Measurements from ENCODE around the gene SPAG16.

The SPAG16 gene

DNA sequence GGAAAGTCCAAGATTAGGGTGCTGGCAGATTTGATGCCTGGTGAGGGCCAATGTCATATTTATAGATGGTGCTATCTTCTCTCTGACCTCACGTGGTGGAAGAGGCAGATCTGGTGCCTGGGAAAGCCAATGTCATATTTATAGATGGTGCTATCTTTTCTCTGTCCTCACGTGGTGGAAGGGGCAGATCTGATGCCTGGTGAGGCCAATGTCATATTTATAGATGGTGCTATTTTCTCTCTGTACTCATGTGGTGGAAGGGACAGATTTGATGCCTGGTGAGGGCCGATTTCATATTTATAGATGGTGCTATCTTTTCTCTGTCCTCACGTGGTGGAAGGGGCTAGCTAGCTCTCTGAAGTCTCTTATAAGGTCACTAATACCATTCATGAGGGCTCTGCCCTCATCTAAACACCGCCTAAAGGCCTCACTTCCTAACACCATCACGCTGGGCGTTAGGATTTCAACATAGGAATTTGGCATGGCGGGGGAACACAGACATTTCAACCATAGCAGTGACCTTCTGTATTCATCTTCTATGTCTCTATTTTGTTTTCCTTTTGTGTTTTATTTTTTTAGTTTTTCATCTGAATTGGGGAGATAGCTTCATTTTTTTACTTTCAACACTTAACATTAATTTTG lies 278.4 kb downstream of the SPAG16 start:
- Histone ChIP-seq H3K4me1 (ENCODE audit: control insufficient read depth in 1 of 2, insufficient read depth in 2 of 2, low read length in 2 of 2) (no peaks in the 10 kb centered on the region), H3K9me3 (ENCODE audit: control insufficient read depth in 1 of 2, low read length in 2 of 2) (peaks cover 0 to 3% of the 10 kb centered on the region in 2 donors), H3K4me3 (ENCODE audit: low read depth in 1 of 2, low read length in 2 of 2) (no peak overlapping the region), H3K27me3 (ENCODE audit: control insufficient read depth in 1 of 2, insufficient read depth in 2 of 2, low read length in 2 of 2) (no peaks in the 10 kb centered on the region), H3K27ac (ENCODE audit: low read depth, low read length) (no peak overlapping the region), H3K9ac (ENCODE audit: low read depth in 1 of 2, low read length in 2 of 2) (no peak overlapping the region), H3K36me3 (ENCODE audit: control insufficient read depth in 1 of 2, insufficient read depth in 2 of 2, low read length in 2 of 2) (no peaks in the 10 kb centered on the region)

DNA sequence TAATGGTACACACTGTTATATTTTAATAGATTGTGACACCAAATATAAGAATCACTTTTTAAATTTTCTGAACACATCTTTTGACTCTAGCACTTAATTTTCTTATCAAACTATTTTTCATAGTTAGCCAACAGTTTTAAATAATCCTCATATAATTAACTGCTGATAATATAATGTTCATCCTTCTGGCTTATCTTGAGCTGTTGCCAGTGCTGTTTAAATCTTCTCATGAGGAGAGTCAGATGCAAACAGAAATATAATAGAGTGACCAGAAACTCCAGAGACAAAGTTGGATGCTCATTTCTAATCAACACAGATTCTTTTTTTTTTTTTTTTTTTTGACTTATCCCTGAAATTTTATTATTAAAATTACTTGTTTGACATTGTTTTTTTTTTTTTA lies 282.6 kb downstream of the SPAG16 start:
- H3K4me3 ChIP-seq (ENCODE audit: low read depth in 1 of 2, low read length in 2 of 2), result no peak overlapping the region
- no peaks in the 10 kb centered on the region for H3K27me3 ChIP-seq (ENCODE audit: control insufficient read depth in 1 of 2, insufficient read depth in 2 of 2, low read length in 2 of 2)
- no peaks in the 10 kb centered on the region for H3K4me1 ChIP-seq (ENCODE audit: control insufficient read depth in 1 of 2, insufficient read depth in 2 of 2, low read length in 2 of 2)
- no peak overlapping the region for H3K9ac ChIP-seq (ENCODE audit: low read depth in 1 of 2, low read length in 2 of 2)
- H3K9me3 ChIP-seq (ENCODE audit: control insufficient read depth in 1 of 2, low read length in 2 of 2), result peaks cover 0 to 3% of the 10 kb centered on the region in 2 donors
- H3K27ac ChIP-seq (ENCODE audit: low read depth, low read length), result no peak overlapping the region
- no peaks in the 10 kb centered on the region for H3K36me3 ChIP-seq (ENCODE audit: control insufficient read depth in 1 of 2, insufficient read depth in 2 of 2, low read length in 2 of 2)

DNA sequence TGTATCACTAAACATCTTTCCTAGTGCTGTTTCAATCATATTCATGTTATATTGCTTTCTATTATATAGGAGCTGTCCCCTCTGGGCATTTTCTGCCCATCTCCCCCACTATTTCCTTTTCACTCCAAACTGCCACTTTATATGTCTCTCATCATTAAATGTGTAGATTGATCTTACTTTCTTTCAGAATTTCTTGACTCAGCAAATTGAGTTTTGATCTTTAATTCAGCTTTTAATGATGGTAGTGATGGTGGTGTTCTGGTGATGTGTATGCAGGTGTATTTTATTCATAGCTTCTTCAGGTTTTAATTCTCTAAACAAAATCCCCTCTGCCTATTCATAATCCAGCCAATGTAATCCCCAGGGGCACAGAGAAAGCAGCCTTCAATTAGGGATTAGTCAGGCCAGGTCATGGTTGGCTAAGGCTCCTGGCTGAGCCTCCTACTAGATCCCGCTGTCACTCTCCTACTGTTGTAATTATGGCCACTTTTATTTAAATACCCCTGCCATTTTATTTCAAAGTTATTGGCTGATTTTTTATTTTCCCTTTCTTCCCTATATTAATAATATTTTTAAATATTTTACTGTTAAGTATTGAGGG lies 325.4 kb downstream of the SPAG16 start:
- H3K27me3 ChIP-seq (ENCODE audit: control insufficient read depth in 1 of 2, insufficient read depth in 2 of 2, low read length in 2 of 2), result no peaks in the 10 kb centered on the region
- H3K4me3 ChIP-seq (ENCODE audit: low read depth in 1 of 2, low read length in 2 of 2), result no peak overlapping the region
- H3K9me3 ChIP-seq (ENCODE audit: control insufficient read depth in 1 of 2, low read length in 2 of 2), result no peaks in the 10 kb centered on the region
- H3K9ac ChIP-seq (ENCODE audit: low read depth in 1 of 2, low read length in 2 of 2), result no peak overlapping the region
- no peaks in the 10 kb centered on the region for H3K4me1 ChIP-seq (ENCODE audit: control insufficient read depth in 1 of 2, insufficient read depth in 2 of 2, low read length in 2 of 2)
- H3K27ac ChIP-seq (ENCODE audit: low read depth, low read length), result no peak overlapping the region
- no peaks in the 10 kb centered on the region for H3K36me3 ChIP-seq (ENCODE audit: control insufficient read depth in 1 of 2, insufficient read depth in 2 of 2, low read length in 2 of 2)

DNA sequence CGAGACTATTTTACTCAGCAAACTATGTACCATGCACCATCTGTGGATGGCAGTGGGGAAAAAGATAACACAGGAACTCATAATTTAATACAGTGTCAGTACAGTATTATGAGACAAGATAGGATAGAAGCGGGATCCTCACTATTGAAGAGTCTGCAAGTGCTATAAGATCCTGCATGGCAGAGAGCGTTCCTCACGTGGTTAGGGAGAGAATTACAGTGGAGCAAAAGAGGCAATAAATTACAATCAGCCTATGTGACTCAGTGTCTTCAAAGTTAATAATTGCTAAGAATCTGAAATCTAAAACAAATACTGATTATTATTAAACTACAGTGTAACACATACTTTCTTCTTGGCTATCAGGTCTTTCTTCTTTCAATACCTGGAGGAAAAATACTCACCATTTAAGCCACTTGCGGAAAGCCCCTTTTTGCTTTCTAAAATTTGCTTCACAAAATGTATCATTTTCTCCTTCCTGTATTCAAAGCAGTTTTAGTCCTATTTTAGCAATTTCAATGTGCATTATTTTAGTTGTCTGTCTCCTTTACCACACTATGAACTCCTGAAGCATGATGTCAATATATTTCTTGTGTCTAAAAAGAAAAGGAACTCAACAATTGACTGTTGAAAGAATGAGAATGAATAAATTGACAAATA lies 342.9 kb downstream of the SPAG16 start:
- Histone ChIP-seq H3K4me1 (ENCODE audit: control insufficient read depth in 1 of 2, insufficient read depth in 2 of 2, low read length in 2 of 2) (peaks cover 0 to 4% of the 10 kb centered on the region in 2 donors), H3K9me3 (ENCODE audit: control insufficient read depth in 1 of 2, low read length in 2 of 2) (no peaks in the 10 kb centered on the region), H3K4me3 (ENCODE audit: low read depth in 1 of 2, low read length in 2 of 2) (no peak overlapping the region), H3K27ac (ENCODE audit: low read depth, low read length) (no peak overlapping the region), H3K36me3 (ENCODE audit: control insufficient read depth in 1 of 2, insufficient read depth in 2 of 2, low read length in 2 of 2) (no peaks in the 10 kb centered on the region), H3K27me3 (ENCODE audit: control insufficient read depth in 1 of 2, insufficient read depth in 2 of 2, low read length in 2 of 2) (no peaks in the 10 kb centered on the region), H3K9ac (ENCODE audit: low read depth in 1 of 2, low read length in 2 of 2) (no peak overlapping the region)

DNA sequence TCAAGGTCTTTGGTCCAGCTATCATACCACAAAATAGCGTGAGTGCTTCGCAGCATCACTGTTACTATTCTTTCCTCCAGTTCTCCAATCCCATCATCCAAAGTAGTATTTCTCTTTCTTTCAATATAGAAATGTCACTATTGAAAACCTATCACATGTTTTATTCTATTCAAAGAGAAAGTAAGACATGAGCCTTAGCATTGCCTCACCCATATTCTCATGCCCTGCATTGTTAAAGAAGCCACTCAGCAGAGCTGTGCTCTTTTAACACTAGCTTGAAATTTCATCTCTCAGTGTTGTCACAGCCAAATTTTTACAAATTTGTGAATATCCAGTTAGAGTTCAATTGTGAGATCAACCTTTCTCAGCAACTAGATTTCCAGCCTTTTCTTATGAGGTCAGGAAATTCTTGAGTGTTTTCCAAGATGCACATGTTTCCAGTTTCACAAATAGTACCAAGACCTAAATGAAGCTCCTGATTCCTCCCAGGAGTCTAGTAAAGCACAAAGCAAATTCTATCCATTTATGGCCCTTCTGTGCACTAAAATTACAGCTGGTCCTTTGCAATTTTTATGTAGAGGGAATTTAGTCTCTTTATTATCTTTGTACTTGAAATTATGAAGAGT lies 343.7 kb downstream of the SPAG16 start:
- no peaks in the 10 kb centered on the region for H3K36me3 ChIP-seq (ENCODE audit: control insufficient read depth in 1 of 2, insufficient read depth in 2 of 2, low read length in 2 of 2)
- peaks cover 0 to 2% of the 10 kb centered on the region in 2 donors for H3K9me3 ChIP-seq (ENCODE audit: control insufficient read depth in 1 of 2, low read length in 2 of 2)
- H3K9ac ChIP-seq (ENCODE audit: low read depth in 1 of 2, low read length in 2 of 2), result no peak overlapping the region
- no peak overlapping the region for H3K4me3 ChIP-seq (ENCODE audit: low read depth in 1 of 2, low read length in 2 of 2)
- H3K4me1 ChIP-seq (ENCODE audit: control insufficient read depth in 1 of 2, insufficient read depth in 2 of 2, low read length in 2 of 2), result peaks cover 0 to 4% of the 10 kb centered on the region in 2 donors
- H3K27ac ChIP-seq (ENCODE audit: low read depth, low read length), result no peak overlapping the region
- no peaks in the 10 kb centered on the region for H3K27me3 ChIP-seq (ENCODE audit: control insufficient read depth in 1 of 2, insufficient read depth in 2 of 2, low read length in 2 of 2)

DNA sequence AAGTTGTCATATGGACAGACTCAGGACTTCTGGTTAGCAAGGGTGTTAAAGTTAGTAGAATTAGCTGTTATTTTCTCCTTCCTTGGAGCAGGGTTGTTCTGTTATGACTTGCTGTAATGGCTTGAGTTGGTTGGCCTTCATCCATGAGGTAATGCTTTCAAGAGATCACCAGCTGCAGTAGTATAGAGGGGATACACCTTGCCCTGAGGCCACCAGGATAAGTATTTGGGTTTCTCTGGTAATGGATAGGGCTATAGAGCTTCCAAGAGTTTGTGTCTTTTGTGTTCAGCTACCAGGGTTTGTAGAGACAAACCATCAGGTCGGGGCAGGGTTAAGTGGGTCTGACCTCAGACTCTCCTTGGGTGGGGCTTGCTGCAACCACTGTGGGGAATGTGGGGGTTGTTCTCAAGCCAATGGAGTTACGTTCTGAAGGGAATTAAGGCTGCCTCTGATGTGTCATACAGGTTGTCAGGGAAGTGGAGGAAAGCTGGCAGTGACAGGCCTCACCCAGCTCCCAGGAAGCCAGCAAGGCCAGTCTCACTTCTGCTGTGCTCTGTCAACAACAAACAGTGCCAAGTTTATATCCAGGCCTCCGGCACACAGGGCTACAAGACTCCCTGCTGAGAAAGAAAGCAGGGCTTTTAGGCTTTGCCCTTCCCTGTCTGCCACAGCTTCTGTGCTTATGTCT lies 356.6 kb downstream of the SPAG16 start:
- Histone ChIP-seq H3K4me1 (ENCODE audit: control insufficient read depth in 1 of 2, insufficient read depth in 2 of 2, low read length in 2 of 2) (peaks cover 0 to 2% of the 10 kb centered on the region in 2 donors), H3K36me3 (ENCODE audit: control insufficient read depth in 1 of 2, insufficient read depth in 2 of 2, low read length in 2 of 2) (no peaks in the 10 kb centered on the region), H3K9me3 (ENCODE audit: control insufficient read depth in 1 of 2, low read length in 2 of 2) (no peaks in the 10 kb centered on the region), H3K27ac (ENCODE audit: low read depth, low read length) (no peak overlapping the region), H3K4me3 (ENCODE audit: low read depth in 1 of 2, low read length in 2 of 2) (no peak overlapping the region), H3K27me3 (ENCODE audit: control insufficient read depth in 1 of 2, insufficient read depth in 2 of 2, low read length in 2 of 2) (no peaks in the 10 kb centered on the region), H3K9ac (ENCODE audit: low read depth in 1 of 2, low read length in 2 of 2) (no peak overlapping the region)

DNA sequence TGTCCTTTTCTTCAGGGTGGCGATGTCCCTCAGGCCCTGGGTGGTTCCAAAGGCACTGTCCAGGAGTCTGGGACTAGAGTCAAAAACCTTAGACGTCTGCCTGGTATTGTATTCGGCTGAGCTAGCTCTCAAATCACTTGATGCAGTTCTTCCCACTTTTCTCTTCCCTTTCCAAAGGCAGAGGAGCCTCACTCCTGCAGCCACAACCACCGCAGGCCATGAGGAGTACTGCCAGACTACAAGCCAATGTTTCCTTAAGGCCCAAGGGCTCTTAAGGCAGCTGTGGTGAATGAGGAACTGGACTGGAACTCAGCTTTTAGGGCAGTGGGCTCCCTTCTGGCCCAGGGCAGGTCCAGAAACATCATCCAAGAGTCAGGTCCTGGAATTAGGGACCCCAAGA lies 360.7 kb downstream of the SPAG16 start:
- Histone ChIP-seq H3K4me1 (ENCODE audit: control insufficient read depth in 1 of 2, insufficient read depth in 2 of 2, low read length in 2 of 2) (peaks cover 0 to 2% of the 10 kb centered on the region in 2 donors), H3K4me3 (ENCODE audit: low read depth in 1 of 2, low read length in 2 of 2) (no peak overlapping the region), H3K9me3 (ENCODE audit: control insufficient read depth in 1 of 2, low read length in 2 of 2) (no peaks in the 10 kb centered on the region), H3K36me3 (ENCODE audit: control insufficient read depth in 1 of 2, insufficient read depth in 2 of 2, low read length in 2 of 2) (no peaks in the 10 kb centered on the region), H3K27me3 (ENCODE audit: control insufficient read depth in 1 of 2, insufficient read depth in 2 of 2, low read length in 2 of 2) (no peaks in the 10 kb centered on the region), H3K27ac (ENCODE audit: low read depth, low read length) (no peak overlapping the region), H3K9ac (ENCODE audit: low read depth in 1 of 2, low read length in 2 of 2) (no peak overlapping the region)

DNA sequence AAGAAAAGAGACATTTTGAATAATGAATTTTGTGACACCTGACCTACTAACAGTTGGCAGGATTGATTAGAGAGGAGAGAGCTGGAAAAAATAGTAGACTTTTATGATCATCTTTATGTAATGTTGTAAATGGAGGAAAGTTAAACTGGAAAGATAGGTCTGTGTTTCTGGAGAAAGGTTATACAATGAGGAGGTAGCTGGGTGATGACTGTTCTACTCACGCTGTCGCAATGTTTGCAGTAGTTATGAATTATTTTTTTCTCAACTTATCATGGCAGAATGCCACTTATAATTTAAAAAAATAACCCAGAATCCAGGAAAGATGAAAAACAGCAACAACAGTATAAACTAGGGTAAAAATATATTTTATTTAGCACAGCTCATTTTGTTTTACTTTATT lies 364.9 kb downstream of the SPAG16 start:
- Histone ChIP-seq H3K27ac (ENCODE audit: low read depth, low read length) (no peak overlapping the region), H3K27me3 (ENCODE audit: control insufficient read depth in 1 of 2, insufficient read depth in 2 of 2, low read length in 2 of 2) (no peaks in the 10 kb centered on the region), H3K9ac (ENCODE audit: low read depth in 1 of 2, low read length in 2 of 2) (no peak overlapping the region), H3K4me1 (ENCODE audit: control insufficient read depth in 1 of 2, insufficient read depth in 2 of 2, low read length in 2 of 2) (no peaks in the 10 kb centered on the region), H3K9me3 (ENCODE audit: control insufficient read depth in 1 of 2, low read length in 2 of 2) (no peaks in the 10 kb centered on the region), H3K36me3 (ENCODE audit: control insufficient read depth in 1 of 2, insufficient read depth in 2 of 2, low read length in 2 of 2) (no peaks in the 10 kb centered on the region), H3K4me3 (ENCODE audit: low read depth in 1 of 2, low read length in 2 of 2) (no peak overlapping the region)

DNA sequence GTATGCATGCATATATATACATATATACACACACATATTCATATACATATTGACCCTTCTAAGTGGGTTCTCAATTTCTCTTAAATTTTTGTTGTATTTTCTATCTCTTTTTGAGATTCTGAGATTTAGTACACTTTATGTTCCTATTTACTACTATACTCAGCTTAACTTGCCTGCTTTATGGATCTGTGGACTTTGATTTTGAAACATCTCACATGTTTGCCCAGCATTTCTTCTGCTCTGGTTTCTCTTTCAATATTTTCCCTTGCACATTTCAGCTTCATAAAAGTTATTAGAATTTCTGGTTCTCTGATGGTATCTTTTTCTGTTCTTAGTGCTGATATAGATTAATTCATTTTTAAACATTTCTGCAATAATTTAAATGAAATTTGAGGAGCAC lies 380.6 kb downstream of the SPAG16 start:
- Histone ChIP-seq H3K27me3 (ENCODE audit: control insufficient read depth in 1 of 2, insufficient read depth in 2 of 2, low read length in 2 of 2) (no peaks in the 10 kb centered on the region), H3K4me1 (ENCODE audit: control insufficient read depth in 1 of 2, insufficient read depth in 2 of 2, low read length in 2 of 2) (no peaks in the 10 kb centered on the region), H3K9ac (ENCODE audit: low read depth in 1 of 2, low read length in 2 of 2) (no peak overlapping the region), H3K4me3 (ENCODE audit: low read depth in 1 of 2, low read length in 2 of 2) (no peak overlapping the region), H3K9me3 (ENCODE audit: control insufficient read depth in 1 of 2, low read length in 2 of 2) (peaks cover 10 to 15% of the 10 kb centered on the region in 2 donors), H3K27ac (ENCODE audit: low read depth, low read length) (no peak overlapping the region), H3K36me3 (ENCODE audit: control insufficient read depth in 1 of 2, insufficient read depth in 2 of 2, low read length in 2 of 2) (no peaks in the 10 kb centered on the region)

DNA sequence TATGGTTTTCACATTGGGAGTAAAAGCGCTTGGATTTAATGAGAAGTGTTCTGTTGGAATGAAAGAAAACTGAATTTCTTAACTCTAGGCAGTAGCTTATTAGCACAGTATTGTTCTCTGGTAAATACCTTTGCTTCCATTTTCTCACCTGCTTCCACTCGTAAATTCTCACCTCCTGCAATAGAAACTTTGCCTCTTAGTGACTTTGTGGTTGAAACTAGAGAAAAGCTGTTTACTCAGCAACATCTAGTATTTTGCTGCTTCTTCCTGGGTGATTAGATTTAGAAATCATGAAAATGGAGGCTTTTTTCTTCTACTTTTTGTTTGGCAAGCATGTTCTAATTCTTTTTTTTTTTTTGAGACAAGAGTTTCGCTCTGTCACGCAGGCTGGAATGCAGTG lies 385.4 kb downstream of the SPAG16 start:
- no peaks in the 10 kb centered on the region for H3K4me1 ChIP-seq (ENCODE audit: control insufficient read depth in 1 of 2, insufficient read depth in 2 of 2, low read length in 2 of 2)
- no peaks in the 10 kb centered on the region for H3K36me3 ChIP-seq (ENCODE audit: control insufficient read depth in 1 of 2, insufficient read depth in 2 of 2, low read length in 2 of 2)
- no peaks in the 10 kb centered on the region for H3K27me3 ChIP-seq (ENCODE audit: control insufficient read depth in 1 of 2, insufficient read depth in 2 of 2, low read length in 2 of 2)
- no peak overlapping the region for H3K27ac ChIP-seq (ENCODE audit: low read depth, low read length)
- no peak overlapping the region for H3K4me3 ChIP-seq (ENCODE audit: low read depth in 1 of 2, low read length in 2 of 2)
- peaks cover 0 to 7% of the 10 kb centered on the region in 2 donors for H3K9me3 ChIP-seq (ENCODE audit: control insufficient read depth in 1 of 2, low read length in 2 of 2)
- no peak overlapping the region for H3K9ac ChIP-seq (ENCODE audit: low read depth in 1 of 2, low read length in 2 of 2)

All from duodenal mucosa (tissue), 2 donors.